Choroid plexus epithelial cell (primary cell): ENCODE data around the gene RTBDN.
A peak's percentile ranks its signal among the peaks of the same experiment; 100 is the strongest.

Source experiments
- DNase-seq: peaks from one replicate; pipeline ENCODE4 v3.0.0-alpha.2; 2010; ENCODE audit warnings: low read depth
- H3K4me3 ChIP-seq: 2 replicates; pipeline ENCODE4 v1.5.1; 2011; ENCODE audit warnings: low read depth, mild to moderate bottlenecking, control low read depth, low read length, moderate library complexity
- CTCF ChIP-seq: conservative IDR thresholded peaks from 2 replicates; pipeline ENCODE4 v1.5.1; 2011; ENCODE audit warnings: low read depth, mild to moderate bottlenecking, control low read depth, inconsistent platforms, low read length, moderate library complexity

The RTBDN gene

GRCh38 chr19:12815088-12815487 is 19.3 kb downstream of the RTBDN start:
- TF ChIP-seq CTCF, result no peak
- no peak overlapping the region for H3K4me3 ChIP-seq

GRCh38 chr19:12806242-12807081 is 27.9 kb downstream of the RTBDN start, which contains the start of gene RNASEH2A:
Gene RNASEH2A, plus strand, starts transcription at chr19:12806584. Its CDS starts 90 bp downstream, at chr19:12806674.
- H3K4me3 ChIP-seq, result peak within 1 kb of the TSS; percentile 76
- DNase-seq, result peak; percentile 94
- no peak for TF ChIP-seq CTCF

More at GRCh38 chr19:12815088-12815487, 19.3 kb downstream of the RTBDN start:
- no peak for DNase-seq

- no peak overlapping the region for H3K4me3 ChIP-seq
- no peak for TF ChIP-seq CTCF
- no peak for DNase-seq
These were observed 30.3 kb downstream of the RTBDN start for GRCh38 chr19:12804051-12804450.

GRCh38 chr19:12802267-12803106 is 31.9 kb downstream of the RTBDN start:
- DNase-seq, result no peak
- peak; percentile 25 for TF ChIP-seq CTCF
- H3K4me3 ChIP-seq, result peak overlapping the region; percentile 89

- DNase-seq, result peak; percentile 83
- H3K4me3 ChIP-seq, result peak within 1 kb of the TSS; percentile 89
- no peak for TF ChIP-seq CTCF
These were observed 32.7 kb downstream of the RTBDN start, which contains the start of the genes PRDX2 and THSD8 for GRCh38 chr19:12801466-12802266. Gene PRDX2, minus strand, starts transcription at chr19:12801800. Its CDS starts 539 bp downstream, at chr19:12801261. Gene THSD8, plus strand, starts transcription at chr19:12802069. Its CDS starts 3 bp downstream, at chr19:12802072.

- H3K4me3 ChIP-seq, result peak overlapping the region; percentile 89
- no peak for DNase-seq
- no peak for TF ChIP-seq CTCF
These were observed 33.4 kb downstream of the RTBDN start for GRCh38 chr19:12800923-12801465.
